Stimulated activated CD8-positive, alpha-beta memory T cell treated with anti-CD3 and anti-CD28 coated beads, Interleukin-7, amount 100 ng/mL, for 48 hours (primary cell): ENCODE data around the gene EXOSC10.
"Not testable (repeated sequence)": the region's sequence is repeated elsewhere in the genome, so short reads cannot be mapped to it uniquely, and the experiment has no call there.

Source experiments
- DNase-seq, 2 donors: peaks; one replicate each; pipeline ENCODE4 v3.0.0-alpha.2; 2020; ENCODE audit warnings: low read depth in 1 of 2; ENCODE audit errors: extremely low read depth in 1 of 2

Gene EXOSC10

DNA sequence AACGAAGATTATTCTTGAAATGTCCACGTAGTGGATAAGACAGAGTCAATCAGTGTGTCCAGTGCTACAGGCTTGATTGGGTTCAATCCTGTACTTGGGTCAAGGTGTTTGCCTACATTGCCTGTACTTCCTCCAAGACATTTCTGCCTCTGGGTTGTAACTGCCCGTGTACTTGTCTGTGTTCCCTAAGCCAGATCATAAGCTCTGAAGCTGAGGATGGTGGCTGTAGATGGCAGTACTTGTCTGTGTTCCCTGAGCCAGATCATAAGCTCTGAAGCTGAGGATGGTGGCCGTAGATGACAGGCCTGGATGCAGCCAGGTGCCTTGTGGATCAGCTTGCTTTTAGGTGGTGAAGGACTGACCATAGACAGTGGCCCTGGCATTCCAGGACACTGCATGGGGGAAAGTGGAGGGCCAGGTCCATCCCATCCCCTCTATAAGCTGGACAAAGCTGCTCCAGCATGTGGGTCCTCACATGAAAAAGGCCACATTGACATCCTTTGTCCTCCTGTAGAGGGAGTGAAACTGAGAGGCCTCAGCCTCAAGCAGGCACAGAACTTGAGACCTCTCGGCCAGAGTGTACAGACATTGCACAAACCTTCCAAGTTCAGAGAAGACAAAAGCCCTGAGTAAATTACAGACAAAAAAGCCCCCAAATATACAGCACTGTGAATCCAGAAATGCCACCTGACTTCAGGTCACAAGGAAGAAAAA is 37.9 kb downstream of the EXOSC10 start:
- DNase-seq, result no peak

DNA sequence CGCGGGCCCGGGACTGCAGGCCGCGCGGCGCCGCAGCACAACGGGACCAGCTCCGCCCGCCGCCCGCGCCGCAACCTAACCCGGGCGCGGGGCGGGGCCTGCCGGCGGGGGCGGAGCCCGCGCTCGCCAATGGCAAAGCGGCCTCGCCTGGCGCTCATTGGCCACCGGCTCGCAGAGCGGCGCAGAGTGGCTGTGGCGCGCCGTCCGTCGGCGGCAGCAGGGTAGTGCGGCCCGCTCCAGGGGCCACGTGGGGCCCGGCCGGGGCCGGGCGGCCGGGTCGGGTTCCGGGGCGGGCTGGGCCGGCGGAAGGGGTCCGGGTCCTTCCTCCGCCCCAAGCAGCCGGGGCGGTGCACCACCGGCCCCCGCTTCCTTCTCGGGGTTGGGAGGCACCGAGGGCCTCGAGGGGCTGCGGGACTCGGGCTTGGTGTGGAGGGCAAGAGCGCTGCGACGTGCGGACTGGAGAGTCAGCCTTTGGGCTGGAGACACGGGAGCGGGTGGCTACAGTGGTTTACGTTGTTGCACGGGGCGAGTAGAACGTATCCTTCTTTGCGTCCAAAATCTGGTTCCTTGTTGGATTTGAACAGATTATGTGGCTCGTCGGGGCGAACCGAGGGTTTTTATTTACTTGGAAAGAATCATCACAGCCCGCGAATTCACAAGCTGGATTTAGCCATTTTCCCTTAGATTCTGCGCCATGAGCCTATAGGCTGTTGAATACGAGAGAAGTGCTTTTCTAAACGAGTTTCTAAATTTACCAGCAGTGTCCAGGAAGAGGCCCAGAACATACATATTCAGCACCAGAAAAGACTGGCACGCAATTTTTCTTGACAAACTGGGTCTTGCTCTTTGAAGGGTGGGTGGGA is 39.5 kb downstream of the EXOSC10 start, which contains the start of gene SRM:
Gene SRM, minus strand, starts transcription at position 51 of the 863 bp plus-strand sequence. CDS start 75 bp downstream, outside the sequence.
- DNase-seq, result peak; percentile 86 to 91

DNA sequence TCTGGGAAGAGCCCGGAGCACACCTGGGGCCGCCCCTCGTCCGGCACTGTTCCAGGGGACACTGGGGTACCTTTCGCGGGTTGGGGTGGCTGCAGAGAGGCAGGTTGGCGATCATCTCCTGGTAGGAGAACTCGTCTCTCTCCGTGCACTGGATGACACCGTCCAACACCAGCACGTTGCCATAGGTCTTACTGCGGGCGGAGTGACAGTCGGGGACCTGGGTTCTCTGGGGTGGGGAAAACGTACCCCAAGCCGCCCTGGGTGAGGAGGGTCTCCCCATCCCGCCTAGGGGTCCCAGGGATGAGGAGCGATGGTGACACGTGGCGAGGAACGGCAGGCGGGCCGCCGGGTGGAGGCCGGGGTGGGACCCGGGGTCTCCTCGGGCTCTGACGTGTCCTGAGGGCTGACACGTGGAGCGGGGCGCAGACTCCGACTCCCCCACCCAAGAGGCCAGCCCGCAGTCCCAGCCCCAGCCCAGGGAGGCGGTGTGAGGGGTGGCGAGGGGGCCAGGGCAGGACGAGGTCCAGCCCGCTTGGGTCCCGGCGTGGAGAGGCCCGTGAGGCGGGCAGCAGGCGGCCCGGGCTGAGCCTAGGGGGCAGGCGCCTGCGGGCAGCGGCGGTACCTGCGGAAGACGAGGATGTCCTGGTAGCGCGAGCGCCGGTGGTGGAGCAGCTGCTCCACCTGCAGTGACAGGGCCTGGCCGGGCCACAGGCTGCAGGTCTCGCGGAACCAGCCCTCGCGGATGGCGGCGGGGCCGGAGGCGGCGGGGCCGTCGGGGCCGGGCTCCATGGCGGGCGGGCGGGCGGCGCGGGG is 40.3 kb downstream of the EXOSC10 start:
- no peak for DNase-seq

GRCh38 chr1:11058595-11059154 is 41.0 kb downstream of the EXOSC10 start:
- no peak for DNase-seq

DNA sequence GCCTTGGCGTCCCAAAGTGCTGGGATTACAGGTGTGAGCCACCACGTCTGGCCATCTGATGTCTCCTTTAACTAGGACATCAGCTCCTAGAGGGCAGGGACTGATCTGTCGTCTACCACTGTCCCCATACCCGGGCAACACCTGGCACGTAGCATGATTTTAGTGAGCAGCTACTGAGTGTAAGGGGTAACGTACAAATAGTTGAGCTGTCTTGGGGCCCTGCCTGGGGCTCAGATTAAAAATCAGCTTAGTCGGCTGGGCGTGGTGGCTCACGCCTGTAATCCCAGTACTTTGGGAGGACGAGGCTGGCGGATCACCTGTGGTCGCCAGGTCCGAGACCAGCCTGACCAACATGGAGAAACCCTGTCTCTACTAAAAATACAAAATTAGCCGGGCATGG is 41.6 kb downstream of the EXOSC10 start:
- DNase-seq, result no peak

DNA sequence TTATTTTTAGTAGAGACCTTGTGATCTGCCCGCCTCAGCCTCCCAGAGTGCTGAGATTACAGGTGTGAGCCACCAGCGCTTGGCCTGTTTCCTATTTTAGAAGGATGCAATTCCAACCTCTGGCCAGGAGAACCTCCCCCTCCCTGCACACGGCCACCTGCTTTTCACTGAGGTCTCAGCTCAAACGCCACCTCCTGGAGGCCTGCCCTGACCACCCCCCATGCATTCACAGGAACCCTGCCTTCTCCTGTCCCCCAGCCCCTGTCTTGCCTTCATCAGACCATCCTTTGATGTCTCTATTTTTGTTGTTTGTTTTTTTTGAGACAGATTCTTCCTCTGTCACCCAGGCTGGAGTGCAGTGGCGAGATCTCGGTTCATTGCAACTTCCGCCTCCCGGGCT is 42.2 kb downstream of the EXOSC10 start:
- no peak for DNase-seq

DNA sequence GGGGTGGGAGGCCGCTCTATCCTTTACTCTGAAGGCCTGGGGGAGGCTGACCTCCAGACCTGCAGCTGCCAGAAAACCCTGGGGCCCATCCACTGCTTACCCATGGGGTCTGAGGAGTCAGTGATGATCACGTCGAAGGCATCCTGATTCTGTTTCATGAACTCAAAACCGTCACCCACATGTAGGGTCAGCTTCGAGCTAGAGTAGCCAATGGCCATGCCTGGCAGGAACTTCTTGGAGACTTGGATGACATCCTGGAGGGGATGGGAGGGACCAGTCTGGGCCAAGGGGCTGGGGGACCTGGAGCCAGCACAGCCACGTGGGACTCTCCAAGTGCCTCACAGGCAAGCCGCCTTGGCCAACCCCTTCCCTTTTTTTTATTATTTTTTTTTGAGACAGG is 43.2 kb downstream of the EXOSC10 start:
- DNase-seq, result no peak

DNA sequence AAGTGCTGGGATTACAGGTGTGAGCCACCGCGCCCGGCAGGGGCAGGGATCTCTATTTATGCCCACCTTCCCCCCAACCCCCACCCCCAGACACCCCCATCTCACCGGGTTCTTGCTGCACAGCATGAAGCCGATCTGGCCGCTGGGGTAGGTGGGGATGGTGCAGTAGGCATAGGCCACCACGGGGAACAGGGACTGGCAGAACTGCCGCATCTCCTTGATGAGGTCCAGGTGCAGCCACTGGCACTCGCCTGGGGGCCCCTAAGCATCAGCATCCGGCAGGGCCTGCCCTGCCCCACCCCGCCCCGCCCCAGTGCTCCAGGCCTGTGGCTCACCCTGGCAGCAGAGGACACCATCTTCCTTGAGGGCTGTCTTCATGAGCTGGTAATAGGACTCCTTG is 44.0 kb downstream of the EXOSC10 start:
- DNase-seq, result no peak

GRCh38 chr1:11054666-11055065 is 45.0 kb downstream of the EXOSC10 start:
- DNase-seq, result no peak

- no peak for DNase-seq
Observed at GRCh38 chr1:11054181-11054580, 45.5 kb downstream of the EXOSC10 start.

GRCh38 chr1:11053758-11054137 is 45.9 kb downstream of the EXOSC10 start:
- no peak for DNase-seq

- DNase-seq, result no peak
Observed at GRCh38 chr1:11052839-11053757, 46.6 kb downstream of the EXOSC10 start.

DNA sequence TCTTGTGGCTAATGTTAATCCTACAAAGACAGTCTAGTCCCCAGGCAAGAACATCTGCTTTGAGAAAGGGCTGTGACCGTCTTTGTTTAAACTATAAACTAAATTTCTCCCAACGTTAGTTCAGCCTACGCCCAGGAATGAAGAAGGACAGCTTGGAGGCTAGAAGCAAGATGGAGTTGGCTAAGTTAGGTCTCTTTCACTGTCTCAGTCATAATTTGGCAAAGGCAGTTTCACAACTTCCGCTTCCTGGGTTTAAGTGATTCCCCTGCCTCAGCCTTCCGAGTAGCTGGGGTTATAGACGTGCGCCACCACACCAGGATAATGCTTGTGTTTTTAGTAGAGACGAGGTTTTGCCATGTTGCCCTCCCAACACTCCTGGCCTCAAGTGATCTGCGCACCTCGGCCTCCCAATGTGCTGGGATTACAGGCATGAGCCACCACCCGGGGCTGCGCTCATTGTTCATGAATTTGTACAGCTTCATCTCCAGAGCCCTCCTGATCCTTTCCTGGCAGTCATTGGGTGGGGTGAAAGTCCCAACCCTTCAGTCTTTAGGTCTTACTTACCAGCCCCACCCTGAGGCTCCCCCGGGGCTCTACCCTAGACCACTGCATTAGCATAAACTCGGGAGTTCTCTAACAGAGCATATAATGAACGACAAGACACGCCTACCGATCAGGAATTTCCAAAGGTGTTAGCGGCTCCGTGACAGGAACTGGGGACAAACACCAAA is 47.7 kb downstream of the EXOSC10 start:
- DNase-seq, result no peak

- DNase-seq, result not testable (repeated sequence)
Observed at GRCh38 chr1:11051121-11051520, 48.5 kb downstream of the EXOSC10 start.

DNA sequence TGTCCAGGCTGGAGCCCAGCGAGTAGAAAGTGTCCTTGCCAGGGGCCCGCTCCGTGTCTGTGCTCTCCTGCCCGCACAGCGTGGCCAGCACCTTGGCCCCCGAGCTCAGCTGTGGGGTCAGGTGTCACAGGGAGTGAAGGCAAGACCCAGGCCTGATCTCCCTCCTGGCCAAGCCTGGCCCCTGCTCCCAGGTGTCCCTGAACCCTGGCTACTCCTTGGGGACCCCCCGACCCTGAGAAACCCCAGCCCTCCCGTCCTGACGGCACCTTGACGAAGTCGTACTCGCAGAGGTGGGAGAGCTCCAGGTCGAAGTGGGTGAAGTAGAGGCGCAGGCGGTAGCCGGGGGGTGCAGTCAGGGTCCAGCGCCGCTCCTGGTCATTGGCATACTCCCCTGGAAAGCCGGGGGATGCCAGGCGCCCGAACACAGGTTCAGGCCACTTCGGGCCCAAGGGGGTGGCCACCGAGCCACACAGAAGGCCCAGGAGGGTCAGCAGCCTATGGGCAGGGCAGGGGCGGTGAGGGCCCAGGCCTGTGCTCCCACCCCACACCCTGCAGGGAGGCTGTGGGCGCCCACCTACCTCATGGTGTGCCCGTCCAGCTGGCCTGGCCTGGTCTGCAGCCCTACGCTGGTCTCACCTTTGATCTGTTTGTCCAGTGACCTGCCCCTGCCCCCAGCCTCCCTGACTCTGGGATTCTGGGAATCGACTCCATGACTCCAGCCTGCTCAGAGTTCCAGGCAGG is 52.9 kb downstream of the EXOSC10 start, which contains the start of gene MASP2:
Gene MASP2, minus strand, starts transcription at position 615 of the 741 bp plus-strand sequence. Its CDS starts 32 bp downstream, at position 583.
- no peak for DNase-seq

GRCh38 chr1:11046270-11046566 is 53.5 kb downstream of the EXOSC10 start:
- no peak for DNase-seq

- DNase-seq, result no peak
Observed at GRCh38 chr1:11045428-11046269, 54.0 kb downstream of the EXOSC10 start.
